ENCODE data around the gene DIAPH1.
A peak's percentile ranks its signal among the peaks of the same experiment; 100 is the strongest.

Gene DIAPH1

DNA sequence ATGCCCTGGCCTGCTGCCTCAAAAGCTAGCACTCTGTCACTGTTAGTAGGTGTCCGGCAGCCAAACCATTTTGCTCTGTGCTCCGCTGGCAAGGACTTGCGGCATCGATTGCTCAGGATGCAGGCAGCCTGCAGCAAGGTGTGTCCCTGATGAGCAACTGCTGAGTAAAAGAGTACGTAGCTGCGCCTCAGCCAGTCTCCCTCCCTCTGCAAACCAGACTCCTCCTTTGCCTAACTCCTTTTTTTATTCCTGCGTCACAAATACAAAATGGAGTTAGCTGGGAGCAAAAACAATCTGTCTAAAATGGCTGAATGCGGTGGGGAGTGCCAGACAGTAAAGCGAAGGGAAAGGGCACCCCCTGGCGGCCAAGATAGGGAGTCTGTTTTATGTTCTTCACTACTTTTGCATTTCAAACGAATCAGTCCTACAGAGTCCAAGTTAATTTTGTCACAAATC, 61.1 kb downstream of the DIAPH1 start:
- Mint-ChIP-seq H3K27ac (peak overlapping the region; percentile 98), H3K4me3 (peak overlapping the region; percentile 72), H3K27me3 (ENCODE audit: low read depth, poor library complexity) (no peaks in the 10 kb centered on the region), H3K9me3 (peaks cover 17% of the 10 kb centered on the region), H3K4me1 (peaks cover 41% of the 10 kb centered on the region), H3K36me3 (ENCODE audit: low read depth) (peaks cover 85% of the 10 kb centered on the region)
- peak; percentile 88 for DNase-seq
- TF ChIP-seq, protein P1, sequence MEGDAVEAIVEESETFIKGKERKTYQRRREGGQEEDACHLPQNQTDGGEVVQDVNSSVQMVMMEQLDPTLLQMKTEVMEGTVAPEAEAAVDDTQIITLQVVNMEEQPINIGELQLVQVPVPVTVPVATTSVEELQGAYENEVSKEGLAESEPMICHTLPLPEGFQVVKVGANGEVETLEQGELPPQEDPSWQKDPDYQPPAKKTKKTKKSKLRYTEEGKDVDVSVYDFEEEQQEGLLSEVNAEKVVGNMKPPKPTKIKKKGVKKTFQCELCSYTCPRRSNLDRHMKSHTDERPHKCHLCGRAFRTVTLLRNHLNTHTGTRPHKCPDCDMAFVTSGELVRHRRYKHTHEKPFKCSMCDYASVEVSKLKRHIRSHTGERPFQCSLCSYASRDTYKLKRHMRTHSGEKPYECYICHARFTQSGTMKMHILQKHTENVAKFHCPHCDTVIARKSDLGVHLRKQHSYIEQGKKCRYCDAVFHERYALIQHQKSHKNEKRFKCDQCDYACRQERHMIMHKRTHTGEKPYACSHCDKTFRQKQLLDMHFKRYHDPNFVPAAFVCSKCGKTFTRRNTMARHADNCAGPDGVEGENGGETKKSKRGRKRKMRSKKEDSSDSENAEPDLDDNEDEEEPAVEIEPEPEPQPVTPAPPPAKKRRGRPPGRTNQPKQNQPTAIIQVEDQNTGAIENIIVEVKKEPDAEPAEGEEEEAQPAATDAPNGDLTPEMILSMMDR (IDR thresholded peaks at IDR 0.05): peak; percentile 85

DNA sequence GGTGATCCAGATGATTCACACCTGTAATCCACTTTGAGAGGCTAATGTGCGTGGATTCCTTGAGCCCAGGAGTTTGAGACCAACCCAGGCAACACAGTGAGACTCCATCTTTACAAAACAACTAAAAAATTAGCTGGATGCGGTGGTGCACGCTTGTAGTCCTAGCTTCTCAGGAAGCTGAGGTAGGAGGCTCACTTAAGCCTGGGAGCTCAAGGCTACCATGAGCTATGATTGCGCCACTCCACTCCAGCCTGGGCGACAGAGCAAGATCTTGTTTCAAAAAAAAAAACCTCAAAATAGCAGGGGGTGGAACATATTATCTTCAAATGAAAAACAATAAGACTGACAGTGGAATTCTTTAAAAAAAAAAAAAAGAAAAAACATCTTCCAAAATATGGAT, 70.9 kb downstream of the DIAPH1 start:
- DNase-seq: no peak
- Mint-ChIP-seq H3K27ac (no peak overlapping the region), H3K27me3 (ENCODE audit: low read depth, poor library complexity) (no peaks in the 10 kb centered on the region), H3K4me3 (no peak overlapping the region), H3K9me3 (peaks cover 58% of the 10 kb centered on the region), H3K36me3 (ENCODE audit: low read depth) (peaks cover 99% of the 10 kb centered on the region), H3K4me1 (no peaks in the 10 kb centered on the region)
- TF ChIP-seq, protein P1 (IDR thresholded peaks at IDR 0.05): no peak

DNA sequence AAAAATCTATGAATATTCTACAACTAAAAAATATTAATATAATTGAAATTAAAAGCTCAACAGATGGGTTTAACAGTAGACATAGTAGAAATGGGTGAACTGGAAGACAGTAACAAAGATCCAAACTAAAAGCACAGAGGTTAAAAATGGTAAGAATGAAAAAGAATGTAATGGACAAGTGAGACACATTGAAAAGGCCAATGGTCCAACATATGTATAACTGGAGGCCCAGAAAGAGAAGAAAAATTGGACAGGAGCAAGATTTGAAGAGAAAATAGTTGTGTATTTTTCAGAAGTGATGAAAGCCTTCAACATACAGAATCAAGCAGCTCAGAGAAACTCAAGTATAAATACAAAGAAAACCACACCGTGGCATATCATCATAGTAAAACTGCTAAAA, 71.3 kb downstream of the DIAPH1 start:
- no peaks in the 10 kb centered on the region for H3K4me1 Mint-ChIP-seq
- H3K9me3 Mint-ChIP-seq: peaks cover 56% of the 10 kb centered on the region
- H3K27ac Mint-ChIP-seq: no peak overlapping the region
- TF ChIP-seq, protein P1 (IDR thresholded peaks at IDR 0.05): no peak
- no peak overlapping the region for H3K4me3 Mint-ChIP-seq
- no peak for DNase-seq
- H3K27me3 Mint-ChIP-seq (ENCODE audit: low read depth, poor library complexity): no peaks in the 10 kb centered on the region
- peaks cover 99% of the 10 kb centered on the region for H3K36me3 Mint-ChIP-seq (ENCODE audit: low read depth)

DNA sequence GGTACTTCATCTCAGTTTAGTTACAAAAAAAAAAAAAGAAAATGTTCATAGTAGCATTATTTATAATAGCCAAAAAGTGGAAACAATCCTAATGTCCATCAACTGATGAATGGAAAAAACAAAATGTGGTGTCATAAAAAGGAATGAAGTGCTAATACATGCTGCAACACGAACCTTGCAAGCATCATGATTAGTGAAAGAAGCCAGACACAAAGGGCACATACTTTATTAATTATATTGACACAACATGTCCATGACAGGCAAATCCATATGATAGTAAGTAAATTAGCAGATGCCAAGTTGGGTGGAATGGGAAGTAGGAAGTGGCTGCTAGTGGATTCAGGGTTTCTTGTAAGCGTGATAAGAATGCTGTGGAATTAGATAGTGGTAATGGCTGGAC, 75.7 kb downstream of the DIAPH1 start:
- Mint-ChIP-seq H3K4me1 (no peaks in the 10 kb centered on the region), H3K27me3 (ENCODE audit: low read depth, poor library complexity) (no peaks in the 10 kb centered on the region)

DNA sequence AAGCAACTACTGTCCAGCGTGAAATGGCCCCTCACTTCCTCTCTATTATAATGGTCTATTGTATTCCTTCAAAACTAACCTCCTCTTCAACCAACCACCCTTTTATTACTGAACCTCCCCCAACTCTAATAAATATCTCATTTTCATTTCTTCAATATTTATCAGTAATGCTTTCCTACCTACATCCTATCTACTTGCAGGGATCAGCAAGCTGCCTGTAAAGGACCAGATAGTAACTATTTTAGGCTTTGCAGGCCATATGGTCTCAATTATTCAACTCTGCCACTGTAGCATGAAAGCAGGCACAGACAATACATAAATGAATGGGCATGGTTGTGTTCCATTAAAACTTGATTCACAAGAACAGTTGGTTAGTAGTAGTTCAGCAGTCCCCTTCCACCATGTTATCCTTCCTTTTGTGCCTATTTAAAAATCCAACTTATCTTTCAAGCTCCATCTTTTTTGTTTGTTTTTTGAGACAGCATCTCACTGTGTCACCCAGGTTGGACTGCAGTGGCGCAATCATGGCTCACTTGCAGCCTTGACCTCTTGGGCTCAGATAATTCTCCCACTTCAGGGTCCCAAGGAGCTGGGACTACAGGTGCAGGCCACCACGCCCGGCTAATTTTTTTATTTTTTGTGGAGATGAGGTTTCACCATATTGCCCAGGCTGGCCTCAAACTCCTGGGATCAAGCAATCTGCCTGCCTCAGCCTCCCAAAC, 84.1 kb downstream of the DIAPH1 start:
- H3K36me3 Mint-ChIP-seq (ENCODE audit: low read depth): peaks cover 41% of the 10 kb centered on the region
- DNase-seq: no peak
- no peak overlapping the region for H3K4me3 Mint-ChIP-seq
- no peaks in the 10 kb centered on the region for H3K4me1 Mint-ChIP-seq
- H3K9me3 Mint-ChIP-seq: peaks cover 5% of the 10 kb centered on the region
- TF ChIP-seq, protein P1 (IDR thresholded peaks at IDR 0.05): no peak
- no peaks in the 10 kb centered on the region for H3K27me3 Mint-ChIP-seq (ENCODE audit: low read depth, poor library complexity)
- H3K27ac Mint-ChIP-seq: no peak overlapping the region

More for the DNA sequence above, 75.7 kb downstream of the DIAPH1 start:
- no peak overlapping the region for H3K4me3 Mint-ChIP-seq
- H3K9me3 Mint-ChIP-seq: peaks cover 41% of the 10 kb centered on the region
- H3K36me3 Mint-ChIP-seq (ENCODE audit: low read depth): peaks cover 86% of the 10 kb centered on the region
- DNase-seq: no peak
- no peak overlapping the region for H3K27ac Mint-ChIP-seq
- TF ChIP-seq, protein P1 (IDR thresholded peaks at IDR 0.05): no peak

DNA sequence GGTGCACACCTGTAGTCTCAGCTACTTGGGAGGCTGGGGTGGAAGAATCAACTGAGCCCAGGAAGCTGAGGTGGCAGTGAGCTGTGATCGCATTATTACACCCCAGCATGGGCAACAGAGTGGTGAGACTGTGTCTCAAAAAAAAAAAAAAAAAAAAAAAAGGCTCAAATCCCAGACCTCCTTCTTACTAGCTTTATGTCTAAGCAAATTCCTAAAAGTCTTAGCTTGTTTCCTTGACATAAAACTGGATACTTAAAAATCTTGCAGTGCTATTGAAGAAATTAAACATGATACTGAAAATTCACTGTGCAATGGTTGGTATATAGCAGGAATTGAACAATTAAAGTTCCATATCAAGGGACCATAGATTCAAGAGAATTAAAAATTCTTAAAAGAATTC, 84.9 kb downstream of the DIAPH1 start:
- no peak for DNase-seq
- H3K36me3 Mint-ChIP-seq (ENCODE audit: low read depth): peaks cover 36% of the 10 kb centered on the region
- TF ChIP-seq, protein P1 (IDR thresholded peaks at IDR 0.05): no peak
- H3K4me1 Mint-ChIP-seq: no peaks in the 10 kb centered on the region
- H3K27ac Mint-ChIP-seq: no peak overlapping the region
- no peak overlapping the region for H3K4me3 Mint-ChIP-seq
- H3K27me3 Mint-ChIP-seq (ENCODE audit: low read depth, poor library complexity): no peaks in the 10 kb centered on the region
- no peaks in the 10 kb centered on the region for H3K9me3 Mint-ChIP-seq

All from nephron progenitor cell (in vitro differentiated cells).